Liver (tissue), 9 donors: ENCODE data around the gene LCT. TPM values are rescaled to one million over a fixed set of nuclear protein-coding genes. Genes with fewer than 3 reads are reported as not detected.
"Not testable (repeated sequence)": the region's sequence is repeated elsewhere in the genome, so short reads cannot be mapped to it uniquely, and the experiment has no call there.

Experiments
- DNase-seq: peaks from one replicate; pipeline ENCODE4 v3.0.0-alpha.2; 2017; ENCODE audit warnings: low spot score
- H3K27ac ChIP-seq, 2 donors: one replicate each; pipeline ENCODE4 v1.7.0; 2013; ENCODE audit warnings: inconsistent platforms in 2 of 2, low read length in 2 of 2, control low read depth in 1 of 2, low read depth in 1 of 2, mild to moderate bottlenecking in 1 of 2
- H3K27me3 ChIP-seq, 4 donors: one replicate each; pipeline versions ENCODE4 v1.6.1 to v1.7.0; 2013; ENCODE audit warnings: low read length in 3 of 4, inconsistent platforms in 1 of 4, mild to moderate bottlenecking in 1 of 4, moderate library complexity in 1 of 4; ENCODE audit not compliant: control insufficient read depth in 4 of 4, insufficient read depth in 4 of 4
- H3K36me3 ChIP-seq, 4 donors: one replicate each; pipeline versions ENCODE4 v1.6.1 to v1.7.0; 2013; ENCODE audit warnings: low read length in 3 of 4, mild to moderate bottlenecking in 3 of 4, low read depth in 1 of 4, moderate library complexity in 1 of 4; ENCODE audit not compliant: control insufficient read depth in 4 of 4, insufficient read depth in 3 of 4
- H3K4me1 ChIP-seq, 4 donors: one replicate each; pipeline versions ENCODE4 v1.6.1 to v1.7.0; 2013; ENCODE audit warnings: low read length in 3 of 4, mild to moderate bottlenecking in 3 of 4, moderate library complexity in 1 of 4; ENCODE audit not compliant: control insufficient read depth in 4 of 4, insufficient read depth in 4 of 4
- H3K4me3 ChIP-seq, 3 donors: one replicate each; pipeline versions ENCODE4 v1.6.1 to v1.7.0; 2013; ENCODE audit warnings: low read length in 3 of 3, control low read depth in 1 of 3, low read depth in 1 of 3, mild to moderate bottlenecking in 1 of 3
- H3K9ac ChIP-seq, 2 donors: one replicate each; pipeline ENCODE4 v1.7.0; 2013; ENCODE audit warnings: low read length in 2 of 2, mild to moderate bottlenecking in 2 of 2, moderate library complexity in 2 of 2, control low read depth in 1 of 2, low read depth in 1 of 2
- H3K9me3 ChIP-seq, 4 donors: one replicate each; pipeline versions ENCODE4 v1.6.1 to v1.7.0; 2013; ENCODE audit warnings: low read length in 3 of 4; ENCODE audit not compliant: control insufficient read depth in 4 of 4
- ATF3 ChIP-seq: IDR thresholded peaks from 2 replicates; pipeline ENCODE4 v1.6.1; 2016; ENCODE audit warnings: antibody characterized with exemption
- EGR1 ChIP-seq, 2 donors: IDR thresholded peaks; 2 replicates each; pipeline ENCODE4 v1.6.1; 2016 to 2018; ENCODE audit warnings: antibody characterized with exemption in 2 of 2, low read depth in 2 of 2
- FOXA1 ChIP-seq: IDR thresholded peaks from 2 replicates; pipeline ENCODE4 v1.6.1; 2016; ENCODE audit warnings: antibody characterized with exemption
- FOXA2 ChIP-seq: IDR thresholded peaks from 2 replicates; pipeline ENCODE4 v1.6.1; 2016; ENCODE audit warnings: antibody characterized with exemption
- JUND ChIP-seq, 2 donors: IDR thresholded peaks; 2 replicates each; pipeline ENCODE4 v1.6.1; 2016; ENCODE audit warnings: antibody characterized with exemption in 2 of 2
- NR2F2 ChIP-seq: IDR thresholded peaks from 2 replicates; pipeline ENCODE4 v1.6.1; 2016; ENCODE audit warnings: antibody characterized with exemption
- SP1 ChIP-seq: IDR thresholded peaks from 2 replicates; pipeline ENCODE4 v1.6.1; 2018; ENCODE audit warnings: antibody characterized with exemption, mild to moderate bottlenecking
- YY1 ChIP-seq: IDR thresholded peaks from 2 replicates; pipeline ENCODE4 v1.6.1; 2016; ENCODE audit warnings: antibody characterized with exemption, mild to moderate bottlenecking
- WGBS: extraction: QIAGEN DNeasy Blood & Tissue Kit; methylation state at CpG from one replicate; pipeline ENCODE4 v1.1.7; 2013; 5-methylcytosine and 5-hydroxymethylcytosine counted together
- polyA plus RNA-seq, 2 donors: library from polyadenylated mRNA; stranded (reverse) in 1 of 2; unstranded in 1 of 2; fragments of 200-250 nt in 1 of 2; fragments of >200 nt in 1 of 2; fragmentation: Nextera tagmentation in 1 of 2; extraction: Ambion mirVana in 1 of 2; gene quantifications; one replicate each; pipeline versions ENCODE4 v1.2.1 to v1.2.3, GENCODE V29; 2013 to 2015
- total RNA-seq, 2 donors: library from RNA; depleted of rRNA; stranded (reverse); fragments of >200 nt; gene quantifications; one replicate each; pipeline ENCODE4 v1.2.3, GENCODE V29; 2014
- TF ChIP-seq, protein P1 (sequence below): IDR thresholded peaks from 2 replicates; pipeline ENCODE4 v1.6.1; 2016; ENCODE audit warnings: antibody characterized with exemption, mild to moderate bottlenecking
- TF ChIP-seq, protein P2 (sequence below): fragments of 150-350 bp; IDR thresholded peaks from 2 replicates; pipeline ENCODE4 v1.5.1; 2017; ENCODE audit warnings: improper control_type of control experiment, low read depth, low read length; ENCODE audit not compliant: missing input control
- TF ChIP-seq, protein P3 (sequence below): IDR thresholded peaks from 2 replicates; pipeline ENCODE4 v1.6.1; 2016; ENCODE audit warnings: antibody characterized with exemption
- TF ChIP-seq, protein P4 (sequence below): IDR thresholded peaks from 2 replicates; pipeline ENCODE4 v1.6.1; 2016; ENCODE audit warnings: antibody characterized with exemption
- donor health status: healthy.
- donor health status: healthy.
- donor health status: healthy.
- donor health status: healthy.
- donor health status: healthy.

LCT gene
- total RNA-seq (not detected), polyA plus RNA-seq (not detected)

GRCh38 chr2:135836596-135837270 is at the start of gene LCT:
Gene LCT (minus strand): TSS chr2:135837184. CDS start chr2:135837169, 15 bp downstream.
- no peak within 1 kb of the TSS for H3K27ac ChIP-seq
- no peak within 1 kb of the TSS for H3K4me3 ChIP-seq
- 96% methylated on average over 12 of the region's 12 CpGs for WGBS
- TF ChIP-seq FOXA1: no peak
- H3K9me3 ChIP-seq: no peaks in the 10 kb centered on the region
- H3K27me3 ChIP-seq: no peaks in the 10 kb centered on the region
- no peaks in the 10 kb centered on the region for H3K36me3 ChIP-seq
- no peaks in the 10 kb centered on the region for H3K4me1 ChIP-seq
- no peak within 1 kb of the TSS for H3K9ac ChIP-seq
- DNase-seq: no peak

DNA sequence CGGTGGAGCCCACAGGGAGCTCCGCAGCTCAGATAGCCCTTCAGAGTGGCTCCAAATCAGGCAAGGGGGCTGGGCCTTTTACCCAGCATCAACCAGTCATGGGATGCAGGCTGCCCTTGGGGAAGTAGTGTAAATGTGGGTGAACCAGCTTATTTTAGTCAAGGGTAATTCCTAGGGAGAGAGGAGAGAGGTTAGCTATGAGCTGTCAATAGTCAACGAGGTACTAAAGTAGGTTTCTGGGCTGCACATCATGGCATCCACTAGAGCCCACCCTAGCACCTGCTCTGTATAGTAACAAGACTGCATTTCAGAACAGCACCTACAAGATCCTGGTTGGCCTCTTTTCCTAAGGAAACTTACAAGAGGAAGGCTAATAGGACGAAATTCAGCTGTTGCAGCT is 48.7 kb upstream of the LCT start:
- Histone ChIP-seq H3K27me3 (peaks cover 0 to 6% (median 0%) of the 10 kb centered on the region in 4 donors), H3K27ac (no peak overlapping the region), H3K9me3 (no peaks in the 10 kb centered on the region), H3K9ac (no peak overlapping the region), H3K4me3 (no peak overlapping the region), H3K4me1 (no peaks in the 10 kb centered on the region), H3K36me3 (no peaks in the 10 kb centered on the region)
- no peak for TF ChIP-seq JUND (IDR thresholded peaks at IDR 0.05)
- TF ChIP-seq, protein P1, sequence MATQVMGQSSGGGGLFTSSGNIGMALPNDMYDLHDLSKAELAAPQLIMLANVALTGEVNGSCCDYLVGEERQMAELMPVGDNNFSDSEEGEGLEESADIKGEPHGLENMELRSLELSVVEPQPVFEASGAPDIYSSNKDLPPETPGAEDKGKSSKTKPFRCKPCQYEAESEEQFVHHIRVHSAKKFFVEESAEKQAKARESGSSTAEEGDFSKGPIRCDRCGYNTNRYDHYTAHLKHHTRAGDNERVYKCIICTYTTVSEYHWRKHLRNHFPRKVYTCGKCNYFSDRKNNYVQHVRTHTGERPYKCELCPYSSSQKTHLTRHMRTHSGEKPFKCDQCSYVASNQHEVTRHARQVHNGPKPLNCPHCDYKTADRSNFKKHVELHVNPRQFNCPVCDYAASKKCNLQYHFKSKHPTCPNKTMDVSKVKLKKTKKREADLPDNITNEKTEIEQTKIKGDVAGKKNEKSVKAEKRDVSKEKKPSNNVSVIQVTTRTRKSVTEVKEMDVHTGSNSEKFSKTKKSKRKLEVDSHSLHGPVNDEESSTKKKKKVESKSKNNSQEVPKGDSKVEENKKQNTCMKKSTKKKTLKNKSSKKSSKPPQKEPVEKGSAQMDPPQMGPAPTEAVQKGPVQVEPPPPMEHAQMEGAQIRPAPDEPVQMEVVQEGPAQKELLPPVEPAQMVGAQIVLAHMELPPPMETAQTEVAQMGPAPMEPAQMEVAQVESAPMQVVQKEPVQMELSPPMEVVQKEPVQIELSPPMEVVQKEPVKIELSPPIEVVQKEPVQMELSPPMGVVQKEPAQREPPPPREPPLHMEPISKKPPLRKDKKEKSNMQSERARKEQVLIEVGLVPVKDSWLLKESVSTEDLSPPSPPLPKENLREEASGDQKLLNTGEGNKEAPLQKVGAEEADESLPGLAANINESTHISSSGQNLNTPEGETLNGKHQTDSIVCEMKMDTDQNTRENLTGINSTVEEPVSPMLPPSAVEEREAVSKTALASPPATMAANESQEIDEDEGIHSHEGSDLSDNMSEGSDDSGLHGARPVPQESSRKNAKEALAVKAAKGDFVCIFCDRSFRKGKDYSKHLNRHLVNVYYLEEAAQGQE: no peak
- no peak for TF ChIP-seq FOXA2
- no peak for TF ChIP-seq NR2F2
- no peak for TF ChIP-seq ATF3
- TF ChIP-seq EGR1 (IDR thresholded peaks at IDR 0.05; ENCODE audit: low read depth in 2 of 2): no peak
- TF ChIP-seq, protein P2, sequence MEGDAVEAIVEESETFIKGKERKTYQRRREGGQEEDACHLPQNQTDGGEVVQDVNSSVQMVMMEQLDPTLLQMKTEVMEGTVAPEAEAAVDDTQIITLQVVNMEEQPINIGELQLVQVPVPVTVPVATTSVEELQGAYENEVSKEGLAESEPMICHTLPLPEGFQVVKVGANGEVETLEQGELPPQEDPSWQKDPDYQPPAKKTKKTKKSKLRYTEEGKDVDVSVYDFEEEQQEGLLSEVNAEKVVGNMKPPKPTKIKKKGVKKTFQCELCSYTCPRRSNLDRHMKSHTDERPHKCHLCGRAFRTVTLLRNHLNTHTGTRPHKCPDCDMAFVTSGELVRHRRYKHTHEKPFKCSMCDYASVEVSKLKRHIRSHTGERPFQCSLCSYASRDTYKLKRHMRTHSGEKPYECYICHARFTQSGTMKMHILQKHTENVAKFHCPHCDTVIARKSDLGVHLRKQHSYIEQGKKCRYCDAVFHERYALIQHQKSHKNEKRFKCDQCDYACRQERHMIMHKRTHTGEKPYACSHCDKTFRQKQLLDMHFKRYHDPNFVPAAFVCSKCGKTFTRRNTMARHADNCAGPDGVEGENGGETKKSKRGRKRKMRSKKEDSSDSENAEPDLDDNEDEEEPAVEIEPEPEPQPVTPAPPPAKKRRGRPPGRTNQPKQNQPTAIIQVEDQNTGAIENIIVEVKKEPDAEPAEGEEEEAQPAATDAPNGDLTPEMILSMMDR: no peak
- no peak for TF ChIP-seq FOXA1
- no peak for DNase-seq
- WGBS: 89% methylated on average over 4 of the region's 4 CpGs

DNA sequence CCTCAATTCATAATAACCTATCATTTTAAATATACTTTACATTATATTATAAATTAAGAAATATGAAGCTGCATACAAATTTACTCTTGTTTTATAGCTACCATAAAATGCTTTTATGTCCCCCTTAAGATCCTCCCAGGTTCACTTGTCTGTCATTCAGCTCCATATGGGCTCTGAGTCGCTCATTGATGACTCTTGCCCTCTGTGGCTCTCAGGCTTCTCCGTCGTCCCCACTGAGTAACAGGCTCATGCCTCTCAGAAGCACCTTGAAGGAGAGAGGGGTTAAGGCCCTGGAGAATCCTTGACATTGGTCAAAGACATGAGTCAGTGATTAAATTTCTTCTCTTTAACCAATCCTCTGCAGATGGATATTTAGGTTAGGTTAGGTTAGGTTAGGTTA is 45.4 kb upstream of the LCT start:
- Histone ChIP-seq H3K27ac (no peak overlapping the region), H3K4me3 (no peak overlapping the region), H3K9ac (no peak overlapping the region), H3K27me3 (peaks cover 0 to 6% (median 0%) of the 10 kb centered on the region in 4 donors), H3K4me1 (no peaks in the 10 kb centered on the region), H3K9me3 (no peaks in the 10 kb centered on the region), H3K36me3 (no peaks in the 10 kb centered on the region)
- no peak for DNase-seq
- TF ChIP-seq NR2F2: no peak
- TF ChIP-seq YY1: no peak
- no peak for TF ChIP-seq FOXA2
- TF ChIP-seq, protein P3, sequence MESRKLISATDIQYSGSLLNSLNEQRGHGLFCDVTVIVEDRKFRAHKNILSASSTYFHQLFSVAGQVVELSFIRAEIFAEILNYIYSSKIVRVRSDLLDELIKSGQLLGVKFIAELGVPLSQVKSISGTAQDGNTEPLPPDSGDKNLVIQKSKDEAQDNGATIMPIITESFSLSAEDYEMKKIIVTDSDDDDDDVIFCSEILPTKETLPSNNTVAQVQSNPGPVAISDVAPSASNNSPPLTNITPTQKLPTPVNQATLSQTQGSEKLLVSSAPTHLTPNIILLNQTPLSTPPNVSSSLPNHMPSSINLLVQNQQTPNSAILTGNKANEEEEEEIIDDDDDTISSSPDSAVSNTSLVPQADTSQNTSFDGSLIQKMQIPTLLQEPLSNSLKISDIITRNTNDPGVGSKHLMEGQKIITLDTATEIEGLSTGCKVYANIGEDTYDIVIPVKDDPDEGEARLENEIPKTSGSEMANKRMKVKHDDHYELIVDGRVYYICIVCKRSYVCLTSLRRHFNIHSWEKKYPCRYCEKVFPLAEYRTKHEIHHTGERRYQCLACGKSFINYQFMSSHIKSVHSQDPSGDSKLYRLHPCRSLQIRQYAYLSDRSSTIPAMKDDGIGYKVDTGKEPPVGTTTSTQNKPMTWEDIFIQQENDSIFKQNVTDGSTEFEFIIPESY: no peak
- TF ChIP-seq, protein P4, sequence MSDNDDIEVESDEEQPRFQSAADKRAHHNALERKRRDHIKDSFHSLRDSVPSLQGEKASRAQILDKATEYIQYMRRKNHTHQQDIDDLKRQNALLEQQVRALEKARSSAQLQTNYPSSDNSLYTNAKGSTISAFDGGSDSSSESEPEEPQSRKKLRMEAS: no peak
- TF ChIP-seq JUND (IDR thresholded peaks at IDR 0.05): no peak
- TF ChIP-seq, protein P2: no peak
- TF ChIP-seq SP1: no peak
- 67% methylated on average over 3 of the region's 3 CpGs for WGBS

DNA sequence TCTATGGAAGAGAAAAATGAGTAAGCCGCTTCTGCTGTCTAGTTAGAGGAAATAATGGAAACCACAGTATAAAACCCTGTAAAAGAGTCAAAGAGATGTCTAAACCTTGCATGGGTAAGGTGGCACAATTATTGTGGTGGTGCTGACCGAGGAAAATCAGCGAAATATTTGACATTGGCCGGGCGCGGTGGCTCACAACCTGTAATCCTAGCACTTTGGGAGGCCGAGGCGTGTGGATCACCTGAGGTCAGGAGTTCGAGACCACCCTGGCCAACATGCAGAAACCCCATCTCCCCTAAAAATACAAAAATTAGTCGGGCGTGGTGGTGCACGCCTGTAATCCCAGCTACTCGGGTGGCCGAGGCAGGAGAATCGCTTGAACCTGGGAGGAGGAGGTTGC is 39.8 kb upstream of the LCT start:
- peak overlapping the region in 2 of 3 donors; percentile 30 to 89 for H3K4me3 ChIP-seq
- not testable (repeated sequence) for H3K9ac ChIP-seq, H3K9me3 ChIP-seq, H3K27ac ChIP-seq, H3K27me3 ChIP-seq, H3K36me3 ChIP-seq, DNase-seq
- WGBS: 87% methylated on average over 15 of the region's 15 CpGs
- H3K4me1 ChIP-seq: peaks cover 0 to 12% (median 9%) of the 10 kb centered on the region in 4 donors
